ENCODE data around the gene ARID1B. TPM values are rescaled to one million over a fixed set of nuclear protein-coding genes. Genes with fewer than 3 reads are reported as not detected.

ARID1B gene
- total and polyA plus RNA-seq, 4 donors = 7.0 to 49.0 (median 24.2) TPM

GRCh38 chr6:157184202-157185015, 407.2 kb downstream of the ARID1B start:
- DNase-seq (ENCODE audit: low spot score) = peak; percentile 64
- Histone ChIP-seq H3K36me3 (ENCODE audit: control insufficient read depth in 4 of 4, insufficient read depth in 3 of 4, low read depth in 1 of 4, low read length in 3 of 4) (peaks cover 5 to 15% (median 10%) of the 10 kb centered on the region in 4 donors), H3K4me1 (ENCODE audit: control insufficient read depth in 4 of 4, insufficient read depth in 4 of 4, low read length in 3 of 4) (peaks cover 4 to 17% (median 12%) of the 10 kb centered on the region in 4 donors), H3K4me3 (ENCODE audit: low read depth in 1 of 3, low read length in 3 of 3) (peak overlapping the region in 1 of 3 donors; percentile 4), H3K9ac (ENCODE audit: low read depth in 1 of 2, low read length in 2 of 2) (no peak overlapping the region), H3K9me3 (ENCODE audit: control insufficient read depth in 4 of 4, low read length in 3 of 4) (no peaks in the 10 kb centered on the region), H3K27ac (ENCODE audit: low read depth in 1 of 2, low read length in 2 of 2) (peak overlapping the region in 1 of 2 donors; percentile 10), H3K27me3 (ENCODE audit: control insufficient read depth in 4 of 4, insufficient read depth in 4 of 4, low read length in 3 of 4) (no peaks in the 10 kb centered on the region)
- no peak for TF ChIP-seq HNF4G (IDR thresholded peaks at IDR 0.05)
- TF ChIP-seq FOXA1 (IDR thresholded peaks at IDR 0.05) = no peak
- no peak for TF ChIP-seq EGR1 (IDR thresholded peaks at IDR 0.05; ENCODE audit: low read depth in 2 of 2)
- TF ChIP-seq GABPA (IDR thresholded peaks at IDR 0.05 in 1 of 2, conservative IDR thresholded peaks at IDR 0.05 in 1 of 2) = peak; percentile 40 to 73
- TF ChIP-seq ZBTB33 (IDR thresholded peaks at IDR 0.05) = no peak
- no peak for TF ChIP-seq JUND (IDR thresholded peaks at IDR 0.05)
- peak in 1 of 2 donors; percentile 35 for TF ChIP-seq RXRA (IDR thresholded peaks at IDR 0.05)
- TF ChIP-seq NR2F2 (IDR thresholded peaks at IDR 0.05) = no peak
- peak; percentile 99 for TF ChIP-seq RAD21 (IDR thresholded peaks at IDR 0.05)
- TF ChIP-seq MAX (IDR thresholded peaks at IDR 0.05) = no peak
- peak; percentile 97 for TF ChIP-seq CTCF (IDR thresholded peaks at IDR 0.05; ENCODE audit: low read depth, low read length, missing input control)
- no peak for TF ChIP-seq FOXA2 (IDR thresholded peaks at IDR 0.05)
- TF ChIP-seq TAF1 (conservative IDR thresholded peaks at IDR 0.05) = no peak
- TF ChIP-seq YY1 (IDR thresholded peaks at IDR 0.05) = peak; percentile 17
- TF ChIP-seq HNF4A (conservative IDR thresholded peaks at IDR 0.05) = peak in 1 of 2 donors; percentile 26
- TF ChIP-seq SP1 (IDR thresholded peaks at IDR 0.05) = no peak
- TF ChIP-seq REST (IDR thresholded peaks at IDR 0.05) = peak; percentile 95
- TF ChIP-seq ATF3 (IDR thresholded peaks at IDR 0.05) = no peak
- 39% methylated on average over 25 of the region's 25 CpGs for WGBS

All from liver (tissue), 9 donors.